GM12878 (cell line): ENCODE measurements around the gene GABRA6. TPM values are rescaled to one million over a fixed set of nuclear protein-coding genes. Genes with fewer than 3 reads are reported as not detected.

Experiments used
- ATAC-seq: fragments of 200-7000 bp; cut with Tn5 transposase; 3 replicates; pipeline ENCODE4 v1.9.1; 2020; ENCODE audit warnings: mild to moderate bottlenecking, moderate library complexity
- BruUV-seq: library from RNA; stranded (reverse); fragments of 400-500 nt; replicated peaks from 2 replicates; lab custom pipeline; 2021; lab: Mats Ljungman, UMichigan
- CTCF ChIA-PET: fragments of 300-600 bp; sonication (Branson Sonifier 250); formaldehyde crosslinking; extraction: SDS; loops from one replicate; lab custom pipeline; 2021; ENCODE audit warnings: inconsistent platforms; lab: Yijun Ruan, JAX
- POLR2A ChIA-PET: fragments of 350-600 bp; formaldehyde crosslinking; extraction: SDS; loops from one replicate; lab custom pipeline; 2021; ENCODE audit warnings: inconsistent platforms; lab: Charles Lee
- RAD21 ChIA-PET: fragments of 300-600 bp; sonication (Branson Sonifier 250); formaldehyde crosslinking; loops from one replicate; lab custom pipeline; 2023; ENCODE audit warnings: antibody characterized with exemption; ENCODE audit not compliant: unreplicated experiment; lab: Charles Lee
- SMC1A ChIA-PET: fragments of 300-600 bp; sonication (Branson Sonifier 250); formaldehyde crosslinking; loops from one replicate; lab custom pipeline; 2023; ENCODE audit not compliant: unreplicated experiment, uncharacterized antibody; lab: Charles Lee
- DNase-seq: peaks from one replicate; pipeline ENCODE4 v3.0.0-alpha.2; 2011; ENCODE audit warnings: low read depth, low spot score
- FAIRE-seq: peaks from 3 replicates; lab custom pipeline; 2011; peaks lifted over from hg19 to GRCh38; lab: Jason Lieb, UNC
- H2AFZ ChIP-seq: 2 replicates; pipeline ENCODE4 v1.6.0; 2011; ENCODE audit warnings: low read depth, low read length, control low read depth; ENCODE audit not compliant: control insufficient read depth
- H3K27ac ChIP-seq: 2 replicates; pipeline ENCODE4 v1.5.1; 2011; ENCODE audit warnings: control low read depth; ENCODE audit not compliant: control insufficient read depth, insufficient read depth
- H3K27me3 ChIP-seq, 2 experiments: replicated peaks in 1 of 2; 2 replicates each; pipeline versions ENCODE4 v1.6.0 to v1.6.1; 2011; ENCODE audit warnings: low read length in 1 of 2; ENCODE audit not compliant: control insufficient read depth in 2 of 2, insufficient read depth in 2 of 2
- H3K36me3 ChIP-seq, 2 experiments: 2 replicates each; pipeline ENCODE4 v1.5.1; 2011; ENCODE audit warnings: low read length in 1 of 2; ENCODE audit not compliant: control insufficient read depth in 2 of 2, insufficient read depth in 2 of 2
- H3K4me1 ChIP-seq: 2 replicates; pipeline ENCODE4 v1.6.1; 2011; ENCODE audit warnings: mild to moderate bottlenecking, low read length, moderate library complexity, mixed read lengths; ENCODE audit not compliant: control insufficient read depth, insufficient read depth
- H3K4me2 ChIP-seq: 2 replicates; pipeline ENCODE4 v1.6.0; 2011; ENCODE audit warnings: control low read depth; ENCODE audit not compliant: control insufficient read depth, insufficient read depth
- H3K4me3 ChIP-seq: fragments of 200-600 bp; sonication (generic); 2 replicates; pipeline ENCODE4 v1.5.1; 2016
- H3K79me2 ChIP-seq: 2 replicates; pipeline ENCODE4 v1.6.0; 2011; ENCODE audit warnings: low read length; ENCODE audit not compliant: control insufficient read depth, insufficient read depth
- H3K9ac ChIP-seq: 2 replicates; pipeline ENCODE4 v1.8.0; 2011; ENCODE audit warnings: low read length, control low read depth, mixed read lengths; ENCODE audit not compliant: control insufficient read depth, insufficient read depth
- H3K9me3 ChIP-seq: replicated peaks from 3 replicates; pipeline ENCODE4 v1.5.1; 2011; ENCODE audit warnings: mild to moderate bottlenecking, low read length; ENCODE audit not compliant: control insufficient read depth, insufficient read depth
- H4K20me1 ChIP-seq: 2 replicates; pipeline ENCODE4 v1.6.0; 2011; ENCODE audit not compliant: control insufficient read depth, insufficient read depth
- BRCA1 ChIP-seq: IDR thresholded peaks from 2 replicates; pipeline ENCODE4 v1.6.1; 2011; ENCODE audit warnings: low read depth, low read length, improper control_type of control experiment
- CBX3 ChIP-seq: fragments of 200-600 bp; sonication (generic); IDR thresholded peaks from 2 replicates; pipeline ENCODE4 v1.6.1; 2016; ENCODE audit warnings: low read depth, borderline replicate concordance
- E2F4 ChIP-seq: IDR thresholded peaks from 2 replicates; pipeline ENCODE4 v1.6.1; 2012; ENCODE audit warnings: low read depth, low read length, improper control_type of control experiment
- HDAC6 ChIP-seq: fragments of 200-600 bp; sonication (generic); IDR thresholded peaks from one replicate; pipeline ENCODE4 v1.8.0; 2017; ENCODE audit warnings: antibody characterized with exemption; ENCODE audit not compliant: unreplicated experiment
- KLF5 ChIP-seq: fragments of 450-650 bp; IDR thresholded peaks from 2 replicates; pipeline ENCODE4 v1.6.1; 2014; ENCODE audit warnings: mild to moderate bottlenecking; ENCODE audit not compliant: partially characterized antibody
- LARP7 ChIP-seq: fragments of 450-650 bp; IDR thresholded peaks from 2 replicates; pipeline ENCODE4 v1.6.1; 2017; ENCODE audit warnings: mild to moderate bottlenecking
- MYB ChIP-seq: fragments of 150-350 bp; IDR thresholded peaks from 2 replicates; pipeline ENCODE4 v1.6.1; 2014; ENCODE audit warnings: mild to moderate bottlenecking, low read depth, low read length, borderline replicate concordance
- MYC ChIP-seq: IDR thresholded peaks from 2 replicates; pipeline ENCODE4 v1.6.1; 2011; ENCODE audit warnings: mild to moderate bottlenecking, low read length, moderate library complexity, inconsistent platforms; ENCODE audit not compliant: insufficient read depth, insufficient replicate concordance, insufficient read length, severe bottlenecking
- NR2C2 ChIP-seq: IDR thresholded peaks from 2 replicates; pipeline ENCODE4 v1.6.1; 2011; ENCODE audit warnings: borderline replicate concordance, low read depth; ENCODE audit not compliant: control insufficient read depth, insufficient read length
- SIN3A ChIP-seq: IDR thresholded peaks from 2 replicates; pipeline ENCODE4 v1.6.1; 2012; ENCODE audit warnings: low read depth, low read length, improper control_type of control experiment
- SP1 ChIP-seq: IDR thresholded peaks from one replicate; pipeline ENCODE4 v1.6.1; 2011; ENCODE audit warnings: low read depth, low read length
- TARDBP ChIP-seq: IDR thresholded peaks from 2 replicates; pipeline ENCODE4 v1.6.1; 2016; ENCODE audit warnings: borderline replicate concordance
- TCF12 ChIP-seq: IDR thresholded peaks from 2 replicates; pipeline ENCODE4 v1.6.1; 2011; ENCODE audit warnings: low read depth, mild to moderate bottlenecking, low read length
- ZSCAN29 ChIP-seq: fragments of 450-650 bp; IDR thresholded peaks from 2 replicates; pipeline ENCODE4 v1.6.1; 2017; ENCODE audit warnings: mild to moderate bottlenecking, moderate library complexity
- WGBS: methylation state at CpG from one replicate; pipeline ENCODE4 v1.1.6; 2016; ENCODE audit warnings: low lambda C conversion rate; ENCODE audit not compliant: insufficient replicate concordance, insufficient coverage; ENCODE audit errors: missing lambda C conversion rate; 5-methylcytosine and 5-hydroxymethylcytosine counted together
- in situ Hi-C: fragments of 300-500 bp; cut with MboI; formaldehyde crosslinking; loops from 9 replicates; pipeline ENCODE4 v1.14.3; 2018; ENCODE audit warnings: mixed read lengths
- intact Hi-C: fragments of 100-400 bp; cut with micrococcal nuclease; formaldehyde crosslinking; loops from one replicate; pipeline ENCODE4 v1.14.2; 2022; ENCODE audit not compliant: unreplicated experiment
- polyA plus RNA-seq, 11 experiments: library from polyadenylated mRNA; depleted of rRNA in 4 of 11; unstranded in 6 of 11; stranded (reverse) in 5 of 11; fragments of >200 nt; fragmentation: Nextera tagmentation in 4 of 11; fragmentation: Illumina TruSeq in 1 of 11; extraction: Ambion mirVana in 4 of 11; extraction: Trizol in 1 of 11; gene quantifications; 1 replicate in 1 of 11; 2 replicates in 10 of 11; pipeline versions ENCODE4 v1.2.1 to v1.2.3, GENCODE V29; 2011 to 2016; ENCODE audit warnings: inconsistent platforms in 2 of 11, missing spikeins in 2 of 11, low read depth in 1 of 11
- total RNA-seq, 4 experiments: library from RNA; depleted of rRNA in 3 of 4; stranded (reverse); fragments of >200 nt in 3 of 4; fragmentation: Illumina TruSeq in 1 of 4; extraction: Trizol in 1 of 4; gene quantifications; 2 replicates each; pipeline versions ENCODE4 v1.2.1 to v1.2.3, GENCODE V29; 2013 to 2021
- TF ChIP-seq, protein P1 (sequence below): fragments of 150-350 bp; IDR thresholded peaks from 2 replicates; pipeline ENCODE4 v1.6.1; 2014; ENCODE audit warnings: mild to moderate bottlenecking, low read depth, low read length
- TF ChIP-seq, protein P2 (sequence below): IDR thresholded peaks from 2 replicates; pipeline ENCODE4 v1.6.1; 2011; ENCODE audit warnings: low read depth, mild to moderate bottlenecking, low read length, moderate library complexity, borderline replicate concordance; ENCODE audit errors: extremely low read depth

The GABRA6 gene
- total and polyA plus RNA-seq, 10 of the 15 experiments (the other 5 are each of a cell fraction or from before 2014, with no cell fraction given): not detected

- ATAC-seq: no peak
- ChIA-PET SMC1A (no interaction called here), POLR2A (no interaction called here)
- no peaks in the 10 kb centered on the region for H4K20me1 ChIP-seq
- TF ChIP-seq KLF5 (no peak), SIN3A (no peak), E2F4 (no peak), LARP7 (no peak), MYB (no peak), MYC (no peak), SP1 (no peak), HDAC6 (no peak), CBX3 (no peak), NR2C2 (no peak), BRCA1 (no peak), TARDBP (no peak), TCF12 (no peak), ZSCAN29 (no peak)
- TF ChIP-seq, protein P1, sequence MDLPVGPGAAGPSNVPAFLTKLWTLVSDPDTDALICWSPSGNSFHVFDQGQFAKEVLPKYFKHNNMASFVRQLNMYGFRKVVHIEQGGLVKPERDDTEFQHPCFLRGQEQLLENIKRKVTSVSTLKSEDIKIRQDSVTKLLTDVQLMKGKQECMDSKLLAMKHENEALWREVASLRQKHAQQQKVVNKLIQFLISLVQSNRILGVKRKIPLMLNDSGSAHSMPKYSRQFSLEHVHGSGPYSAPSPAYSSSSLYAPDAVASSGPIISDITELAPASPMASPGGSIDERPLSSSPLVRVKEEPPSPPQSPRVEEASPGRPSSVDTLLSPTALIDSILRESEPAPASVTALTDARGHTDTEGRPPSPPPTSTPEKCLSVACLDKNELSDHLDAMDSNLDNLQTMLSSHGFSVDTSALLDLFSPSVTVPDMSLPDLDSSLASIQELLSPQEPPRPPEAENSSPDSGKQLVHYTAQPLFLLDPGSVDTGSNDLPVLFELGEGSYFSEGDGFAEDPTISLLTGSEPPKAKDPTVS: no peak
- TF ChIP-seq, protein P2, sequence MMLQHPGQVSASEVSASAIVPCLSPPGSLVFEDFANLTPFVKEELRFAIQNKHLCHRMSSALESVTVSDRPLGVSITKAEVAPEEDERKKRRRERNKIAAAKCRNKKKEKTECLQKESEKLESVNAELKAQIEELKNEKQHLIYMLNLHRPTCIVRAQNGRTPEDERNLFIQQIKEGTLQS: no peak
- TF ChIP-seq, all 136 proteins: peak for 0
- in situ Hi-C loops: no loop called here
- intact Hi-C loops: no loop called here
- H3K27me3 ChIP-seq: no peaks in the 10 kb centered on the region; a peak in 1 of 4 replicates
- ChIA-PET RAD21 (no interaction called here), CTCF (no interaction called here)
- WGBS: 28% methylated on average over 2 of the region's 2 CpGs
- DNase-seq (no peak), FAIRE-seq (no peak)
- H3K4me2 ChIP-seq: no peak overlapping the region
- H3K4me1 ChIP-seq: no peaks in the 10 kb centered on the region
- BruUV-seq: no TSS peak
- no peak overlapping the region for H2AFZ ChIP-seq
- no peaks in the 10 kb centered on the region for H3K79me2 ChIP-seq
- no peaks in the 10 kb centered on the region for H3K36me3 ChIP-seq
- H3K27ac ChIP-seq: no peak overlapping the region
- H3K9ac ChIP-seq: no peak overlapping the region
- no peak overlapping the region for H3K4me3 ChIP-seq
- no peaks in the 10 kb centered on the region for H3K9me3 ChIP-seq
Measured at GRCh38 chr5:161703528-161703927, 18.0 kb downstream of the GABRA6 start.
